HG02970 (cell line): ENCODE measurements around the gene YWHAB.
"Not testable (repeated sequence)": the region's sequence is repeated elsewhere in the genome, so short reads cannot be mapped to it uniquely, and the experiment has no call there.

Source experiments
- ATAC-seq: cut with Tn5 transposase; IDR thresholded peaks from one replicate; pipeline ENCODE4 v1.9.1; 2021; ENCODE audit warnings: mild to moderate bottlenecking, moderate library complexity, moderate number of reproducible peaks; ENCODE audit not compliant: unreplicated experiment, low FRiP score

Gene YWHAB

DNA sequence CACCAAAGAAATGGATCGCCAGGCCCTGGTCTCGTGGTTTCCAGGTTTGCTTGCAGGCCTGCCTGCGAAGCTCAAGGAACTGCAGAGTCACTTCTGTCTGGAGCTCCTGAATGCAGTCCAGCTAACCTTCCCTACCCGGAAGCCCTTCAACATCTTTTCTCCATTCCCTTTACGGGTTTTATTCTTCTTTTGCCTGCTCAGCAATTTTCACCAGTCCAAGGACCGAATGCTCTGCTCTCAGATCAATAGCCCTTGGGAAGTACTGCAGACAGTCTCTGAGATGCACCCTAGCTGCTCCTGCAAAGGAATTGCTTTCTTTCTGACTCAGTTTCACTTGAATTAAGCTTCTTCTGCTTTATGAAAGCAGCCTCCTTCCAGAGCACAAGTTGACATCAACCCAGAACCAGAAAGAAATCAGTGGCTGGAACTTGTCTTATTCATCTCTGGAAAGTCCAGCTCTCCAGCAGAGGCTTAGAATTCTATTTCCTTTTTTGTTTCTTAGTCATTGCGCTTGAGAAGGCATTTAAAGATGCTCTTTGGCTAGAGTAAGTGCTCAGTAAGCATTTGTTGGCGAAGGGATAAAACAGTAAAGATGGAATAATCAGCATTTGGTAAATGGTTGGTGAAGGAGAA is 18.7 kb upstream of the YWHAB start:
- ATAC-seq = no peak

DNA sequence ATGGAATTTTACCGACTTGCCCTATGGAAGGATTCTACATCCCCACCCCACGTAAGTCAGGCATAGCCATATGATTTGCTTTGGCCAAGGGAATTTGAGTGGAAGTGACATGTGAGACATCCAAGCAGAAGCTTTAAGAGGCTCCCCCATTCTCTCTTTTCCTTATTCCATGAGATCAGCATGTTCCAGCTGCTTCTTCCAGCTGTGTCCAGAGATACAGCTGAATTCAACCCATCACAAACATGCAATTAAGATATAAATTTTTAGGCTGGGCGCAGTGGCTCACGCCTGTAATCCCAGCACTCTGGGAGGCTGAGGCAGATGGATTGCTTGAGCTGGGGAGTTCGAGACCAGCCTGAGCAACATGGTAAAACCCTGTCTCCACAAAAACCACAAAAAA is 16.0 kb upstream of the YWHAB start:
- ATAC-seq = no peak

DNA sequence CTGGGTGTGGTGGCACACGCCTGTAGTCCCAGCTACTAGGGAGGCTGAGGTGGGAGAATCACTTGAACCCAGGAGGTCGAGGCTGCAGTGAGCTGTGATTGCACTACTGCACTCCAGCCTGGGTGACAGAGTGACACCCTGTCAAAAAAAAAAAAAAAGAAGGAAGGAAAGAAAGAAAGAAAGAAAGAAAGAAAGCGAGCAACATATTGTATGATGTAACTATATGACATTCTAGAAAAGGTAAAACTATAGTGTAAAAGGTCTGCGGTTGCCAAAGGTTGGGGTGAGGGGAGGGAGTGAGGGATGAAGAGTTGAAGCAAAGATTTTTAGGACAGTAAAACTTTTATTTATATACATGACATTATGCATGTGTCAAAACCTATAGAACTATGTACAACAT is 3.1 kb upstream of the YWHAB start:
- not testable (repeated sequence) for ATAC-seq

DNA sequence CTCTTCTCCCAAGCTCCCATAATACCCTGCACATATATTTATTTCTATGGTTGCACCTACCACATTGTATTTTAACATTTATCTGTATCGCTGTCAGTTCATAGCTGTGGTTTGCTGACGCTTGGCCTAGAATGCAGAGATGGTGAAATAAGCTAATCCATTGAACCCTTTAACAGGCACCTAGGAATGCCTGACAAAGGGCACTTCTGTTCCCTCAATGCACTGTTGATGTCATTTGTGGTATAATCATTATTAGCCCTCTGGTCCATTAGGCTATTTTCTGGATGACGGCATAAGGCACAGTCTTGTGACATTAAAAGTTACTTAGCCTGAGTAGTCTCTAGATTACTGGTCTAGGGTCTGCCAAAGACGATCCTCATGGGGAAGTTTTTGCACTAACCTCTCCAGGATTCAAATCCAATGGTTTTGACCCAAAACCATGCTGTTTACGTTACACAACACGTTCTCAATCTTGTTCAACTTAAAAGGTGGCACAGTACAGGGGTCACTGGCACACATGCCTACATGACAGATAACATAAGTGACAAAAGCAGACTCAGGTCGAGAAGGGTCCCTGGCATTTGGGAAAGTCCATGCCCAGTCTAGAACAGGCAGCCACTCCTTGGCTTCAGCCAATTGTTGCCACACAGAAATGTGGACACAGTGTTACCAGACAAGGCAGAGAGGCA is 2.1 kb upstream of the YWHAB start:
- no peak for ATAC-seq

DNA sequence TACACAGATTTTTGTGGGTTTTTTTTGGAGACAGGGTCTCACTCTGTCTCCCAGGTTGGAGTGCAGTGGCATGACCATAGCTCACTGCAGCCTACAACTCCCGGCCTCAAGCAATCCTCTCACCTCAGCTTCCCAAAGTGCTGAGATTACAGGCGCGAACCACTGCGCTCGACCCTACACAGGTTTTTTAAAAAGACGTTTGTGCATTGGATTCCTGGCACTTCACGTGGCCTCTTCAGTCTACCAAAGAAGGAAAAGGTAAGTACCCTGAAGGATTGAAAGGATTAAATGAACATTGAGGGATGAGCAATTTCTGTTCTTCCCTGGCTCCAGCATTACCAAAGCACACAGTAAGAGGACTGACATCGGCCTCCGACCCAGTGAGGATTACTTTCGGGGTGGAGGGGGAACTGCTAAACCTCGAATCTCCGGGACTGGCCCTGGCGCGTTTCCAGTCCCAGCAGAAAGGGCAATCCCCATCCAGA is 556 bp upstream of the YWHAB start:
- no peak for ATAC-seq

DNA sequence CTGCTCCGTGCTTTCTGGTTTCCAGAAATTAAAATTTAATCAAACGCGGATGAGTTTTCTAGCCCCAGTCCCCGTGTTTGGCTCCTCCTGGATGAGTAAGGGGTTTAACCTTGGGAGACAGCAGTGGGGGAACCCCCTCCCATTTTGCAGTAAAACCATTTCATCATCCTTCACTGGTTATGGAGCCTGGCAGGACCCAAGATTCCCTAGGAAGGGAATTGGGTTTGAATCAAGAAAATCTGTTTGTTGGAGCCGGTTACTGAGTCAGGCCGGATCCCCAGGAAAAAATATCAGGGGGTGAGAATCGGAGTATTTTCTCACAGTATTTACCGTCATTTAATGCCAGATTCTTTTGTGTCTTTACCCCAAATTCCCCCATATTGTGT is 754 bp downstream of the YWHAB start:
- ATAC-seq = no peak

DNA sequence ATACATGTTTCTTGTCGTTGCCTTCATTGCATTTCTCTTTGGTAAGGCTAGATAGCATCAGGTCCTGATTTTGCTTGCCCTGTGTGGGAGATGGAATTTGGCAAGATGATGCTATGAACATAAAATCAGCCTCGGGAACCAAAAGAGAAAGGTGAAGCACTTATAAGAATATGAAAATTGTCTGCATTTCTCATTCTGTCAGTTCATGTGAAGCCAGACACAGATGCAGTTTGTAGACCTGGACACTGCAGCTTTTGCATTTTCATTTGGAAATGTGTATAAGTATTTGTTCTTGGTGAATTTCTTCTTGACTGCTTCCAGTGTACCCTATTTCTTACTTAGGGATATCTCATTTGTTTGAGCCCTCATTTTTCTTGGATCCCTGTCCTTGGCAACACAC is 1.3 kb downstream of the YWHAB start:
- ATAC-seq = no peak

DNA sequence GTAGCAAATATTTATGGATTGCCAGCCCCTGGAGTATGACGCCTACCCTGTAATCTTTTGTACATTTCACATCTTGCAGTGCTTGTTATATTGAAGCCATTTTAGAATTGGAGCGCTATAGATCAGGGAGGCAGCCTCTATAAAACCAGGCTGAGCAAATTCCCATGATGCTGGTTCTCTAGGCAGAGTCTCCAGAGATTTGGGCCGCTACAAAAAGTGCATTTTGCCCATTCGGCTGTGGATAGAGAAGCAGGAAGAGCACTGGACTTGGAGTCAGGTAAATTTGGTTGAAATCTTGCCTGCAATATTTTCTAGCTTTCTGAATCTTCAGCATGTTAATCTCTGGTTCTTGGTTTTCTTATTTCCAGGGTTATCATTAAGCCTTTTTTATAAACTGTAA is 2.0 kb downstream of the YWHAB start:
- ATAC-seq = no peak

DNA sequence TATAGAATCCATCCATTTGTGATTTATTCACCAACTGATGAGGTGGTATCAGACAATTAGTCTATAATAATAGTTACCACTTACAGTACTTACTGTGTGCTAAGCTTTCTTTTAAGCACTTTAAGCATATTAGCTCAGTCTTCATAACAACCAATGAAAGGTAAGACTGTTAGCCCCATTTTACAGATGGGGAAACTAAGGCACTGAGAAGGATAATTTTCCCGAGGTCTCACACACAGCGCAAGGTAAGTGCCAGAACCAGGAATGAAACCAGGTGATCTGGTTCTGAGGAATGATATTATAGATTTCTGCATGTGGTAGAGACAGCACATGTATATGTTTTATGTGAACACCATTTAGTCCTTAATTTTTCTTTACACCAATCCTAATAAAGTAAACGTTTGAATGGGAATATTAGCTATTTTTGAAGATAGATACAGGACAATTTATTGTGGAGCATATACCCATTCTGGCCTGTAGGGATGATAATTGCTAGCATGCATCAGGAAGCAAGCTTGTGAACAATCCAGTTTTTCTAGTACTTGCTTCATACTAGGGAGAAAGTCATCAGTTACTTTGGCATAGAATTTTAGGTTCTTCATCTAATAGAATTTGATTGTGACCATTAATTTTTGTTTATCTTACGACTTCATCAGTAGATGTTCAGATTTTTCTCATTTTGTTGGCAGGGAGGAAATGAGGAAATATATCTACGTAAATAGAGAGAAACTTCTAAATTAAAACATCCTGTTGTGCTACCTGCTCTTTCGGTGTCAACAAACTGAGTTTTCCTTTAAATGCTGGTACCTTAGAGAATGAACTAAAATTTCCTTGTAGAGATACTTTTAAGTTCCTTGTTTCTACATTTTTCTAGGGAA is 3.0 kb downstream of the YWHAB start:
- ATAC-seq = no peak

DNA sequence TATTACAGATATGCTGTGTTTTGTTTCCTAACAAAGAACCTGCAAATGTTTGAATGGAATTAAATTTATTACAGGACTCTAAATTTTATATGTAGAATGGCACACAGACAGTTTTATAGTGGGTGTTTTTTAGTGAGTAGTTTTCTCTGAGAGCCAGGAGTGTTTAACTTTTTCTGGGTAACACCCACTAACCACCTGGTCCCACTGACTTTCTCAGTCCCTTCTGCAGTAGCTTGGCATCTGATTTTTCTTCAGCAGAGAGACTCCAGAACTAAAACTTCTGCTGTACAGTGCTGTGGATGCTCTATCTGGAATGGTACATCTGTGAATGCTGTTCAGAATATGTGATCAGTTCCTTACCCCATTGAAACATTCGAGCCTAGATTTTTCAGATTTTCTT is 6.3 kb downstream of the YWHAB start:
- no peak for ATAC-seq

DNA sequence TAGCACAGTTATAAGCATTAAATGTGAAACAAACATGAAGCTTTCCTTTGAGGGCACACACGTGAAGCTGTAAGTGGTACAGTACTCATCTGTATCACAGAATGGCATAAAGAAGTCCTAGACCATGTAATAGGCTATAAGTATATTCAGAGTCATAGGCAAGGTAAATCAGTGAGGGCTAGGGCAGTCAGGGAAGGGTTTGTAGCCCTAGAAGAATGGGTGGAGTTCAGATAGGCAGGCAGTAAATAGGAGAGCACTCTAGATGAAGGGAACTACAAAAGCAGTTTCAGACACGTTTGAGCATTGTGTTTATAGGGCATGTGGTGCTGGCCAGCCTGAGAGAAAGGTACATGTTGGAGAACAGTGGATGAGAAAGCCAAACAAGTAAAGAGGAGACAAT is 9.5 kb downstream of the YWHAB start:
- ATAC-seq = no peak

DNA sequence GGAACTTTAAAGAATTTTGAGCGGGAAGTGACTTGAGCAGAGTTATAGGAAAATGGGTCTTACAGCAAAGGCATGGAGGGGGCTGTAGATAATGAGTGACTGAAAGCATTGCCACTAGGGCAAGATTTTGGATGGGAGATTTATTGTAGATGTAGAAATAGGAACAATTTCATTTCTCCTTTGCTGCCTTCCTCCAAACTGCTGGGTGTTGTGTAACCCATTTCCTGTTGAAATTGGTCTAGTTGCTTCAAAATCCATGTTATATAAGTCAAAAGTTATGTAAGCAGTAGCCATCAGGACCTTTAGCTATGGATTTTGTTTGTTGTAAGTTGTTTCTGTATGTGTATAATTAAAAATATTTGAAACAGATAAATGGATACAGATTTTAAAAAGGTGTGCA is 11.1 kb downstream of the YWHAB start:
- no peak for ATAC-seq

DNA sequence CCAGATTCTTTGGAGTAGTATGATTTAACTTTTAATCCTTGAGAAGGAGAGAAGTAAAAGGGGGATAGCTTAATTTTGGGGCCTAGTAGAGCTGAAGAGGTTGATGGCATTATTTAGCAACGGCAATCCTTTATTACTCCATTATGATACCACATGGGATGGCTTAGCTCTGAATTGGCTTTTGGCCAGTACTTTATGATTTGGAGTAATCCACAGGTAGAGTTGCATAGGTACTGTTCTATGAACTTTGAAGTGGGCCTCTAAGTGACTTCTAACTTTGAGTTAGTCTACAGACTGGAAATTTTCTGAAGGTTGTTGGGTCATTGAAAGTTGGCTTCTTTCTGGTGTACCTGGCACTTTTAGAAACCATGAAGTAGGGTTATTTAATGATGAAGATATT is 11.6 kb downstream of the YWHAB start:
- no peak for ATAC-seq

DNA sequence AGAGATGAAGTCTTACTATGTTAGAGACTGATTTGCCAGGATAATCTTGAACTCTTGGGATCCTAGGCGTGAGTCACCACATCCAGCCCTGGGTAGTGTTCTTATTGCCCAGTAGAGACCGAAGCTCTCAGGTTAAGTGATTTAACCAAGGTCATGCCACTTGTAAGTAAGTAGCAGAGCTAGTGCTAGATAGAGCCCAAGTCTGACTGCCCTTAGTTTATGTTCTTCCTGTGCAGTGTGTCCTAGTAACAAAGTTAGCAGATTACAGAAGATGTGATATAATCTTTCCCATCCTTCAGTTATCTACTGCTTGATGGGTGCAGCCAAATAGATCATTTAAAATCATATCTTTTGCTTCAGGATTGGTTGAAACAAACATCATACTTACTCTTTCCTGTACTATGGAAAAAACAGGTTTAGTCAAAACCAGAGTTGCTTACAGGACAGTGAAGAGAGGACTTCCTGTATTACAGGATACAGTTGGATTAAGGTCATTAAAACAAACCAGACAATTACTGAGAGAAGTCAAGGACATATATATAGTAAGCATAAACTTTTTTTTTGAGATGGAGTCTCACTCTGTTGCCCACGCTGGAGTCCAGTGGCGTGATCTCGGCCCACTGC is 14.8 kb downstream of the YWHAB start:
- ATAC-seq = no peak

DNA sequence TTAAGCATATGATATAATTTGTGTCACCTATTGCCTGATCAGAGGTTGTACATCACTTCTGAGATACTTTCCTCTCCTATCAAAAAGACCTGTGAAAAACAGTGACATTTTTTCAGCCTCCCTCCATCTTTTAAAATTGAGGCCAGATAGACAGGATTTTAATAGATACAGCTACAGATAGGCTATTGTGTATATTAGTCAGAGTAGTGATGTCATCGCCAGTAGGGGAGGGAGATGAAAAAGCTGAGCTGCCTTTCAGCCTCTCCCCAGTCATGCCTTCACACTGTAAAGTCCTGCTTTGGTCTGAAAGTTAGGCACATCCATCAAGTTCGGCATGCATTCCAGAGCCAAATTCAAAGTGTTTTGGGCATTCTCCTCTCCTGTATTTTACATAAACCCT is 16.5 kb downstream of the YWHAB start:
- no peak for ATAC-seq

DNA sequence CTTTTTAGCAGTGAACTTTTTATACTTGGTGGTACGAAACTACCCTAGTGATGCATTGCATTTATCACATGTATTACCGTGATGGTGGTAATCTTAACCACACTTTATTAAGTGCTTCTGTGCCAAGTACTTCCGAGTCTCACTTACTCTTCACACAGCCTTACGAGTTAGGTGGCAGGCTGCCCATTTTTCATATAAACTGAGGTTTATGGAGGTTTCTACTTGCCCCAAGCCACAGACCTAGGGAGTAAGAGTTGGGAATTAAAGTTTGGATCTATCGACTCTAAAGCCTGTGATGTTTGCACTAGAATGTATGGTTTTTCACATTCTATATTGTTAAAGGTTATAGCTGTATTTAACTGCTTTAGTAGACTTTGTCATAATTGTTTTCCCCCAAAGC is 18.9 kb downstream of the YWHAB start:
- no peak for ATAC-seq

DNA sequence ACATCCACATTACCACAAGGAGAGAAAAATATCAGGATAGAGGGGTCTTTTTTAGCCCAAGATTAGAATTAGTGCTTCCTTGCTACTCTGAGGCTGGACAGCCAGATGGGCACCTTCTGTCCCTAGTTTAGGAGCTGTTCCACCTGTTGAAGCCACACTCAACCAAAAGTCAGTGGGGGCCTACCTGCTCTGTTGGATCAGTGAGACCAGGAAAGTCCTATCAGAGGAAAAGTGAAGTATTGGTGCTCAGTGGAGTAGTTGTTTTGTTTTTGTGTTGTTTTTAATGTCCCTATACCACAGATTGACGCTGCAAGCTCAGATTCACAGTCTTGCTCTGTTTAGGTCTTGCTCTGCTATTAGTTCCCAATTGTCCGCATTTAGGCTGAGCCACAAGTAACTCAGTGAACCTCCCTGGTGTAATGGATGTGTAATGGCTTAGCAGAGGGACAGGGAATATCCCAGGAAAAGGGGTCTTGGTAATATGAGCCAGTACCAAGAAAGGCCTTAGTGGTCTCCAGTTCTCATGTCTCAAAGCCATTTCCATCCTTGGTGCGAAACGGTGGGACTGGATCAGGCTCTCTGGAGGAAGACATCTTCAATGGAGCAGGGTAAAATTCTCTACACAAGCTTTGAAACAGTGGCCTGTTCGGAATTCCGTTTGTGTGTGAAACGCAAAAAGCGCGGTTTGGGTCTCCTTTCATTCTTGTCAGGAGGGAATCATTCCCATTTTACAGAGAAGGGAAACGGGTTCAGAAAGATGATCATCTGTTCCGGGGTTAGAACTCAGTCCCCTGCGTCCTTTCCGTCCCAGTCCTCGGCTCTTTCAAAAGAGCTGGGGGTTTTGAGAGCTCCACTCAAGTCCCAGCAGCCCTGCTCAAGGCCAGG is 23.7 kb downstream of the YWHAB start:
- ATAC-seq = no peak

DNA sequence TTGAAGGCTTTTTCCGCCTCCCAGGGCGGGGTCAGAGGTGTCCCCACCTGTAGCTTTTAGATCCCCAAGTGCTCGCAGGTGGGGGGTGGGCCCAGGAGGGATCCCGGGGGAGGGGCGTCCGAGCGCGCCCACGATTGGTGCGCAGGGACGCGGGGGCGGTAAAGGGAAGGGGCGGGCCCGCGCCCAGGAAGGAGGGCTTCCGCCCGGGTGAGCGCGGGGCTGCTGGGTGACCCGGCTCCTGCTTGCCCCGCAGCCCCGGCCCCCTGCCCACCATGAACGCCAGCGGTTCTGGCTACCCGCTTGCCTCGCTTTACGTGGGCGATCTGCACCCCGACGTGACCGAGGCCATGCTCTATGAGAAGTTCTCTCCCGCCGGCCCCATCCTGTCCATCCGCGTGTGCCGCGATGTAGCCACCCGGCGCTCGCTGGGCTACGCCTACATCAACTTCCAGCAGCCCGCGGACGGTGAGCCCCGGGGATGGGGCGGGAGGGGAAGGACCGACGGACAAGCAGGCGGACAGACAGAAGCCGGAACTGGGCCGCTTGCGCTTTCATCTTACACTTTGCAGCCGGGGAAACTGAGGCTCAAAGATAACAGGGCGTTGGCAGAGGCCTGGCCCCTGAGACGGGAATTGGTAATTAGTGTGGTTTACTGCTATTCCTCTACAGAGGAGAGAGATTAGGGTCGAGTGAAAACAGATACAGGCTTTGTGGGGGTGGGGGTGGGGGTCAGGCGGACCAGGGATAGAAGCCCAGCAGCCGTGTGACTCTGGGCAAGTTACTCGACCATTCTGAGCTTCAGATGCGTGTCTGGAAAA is 24.6 kb downstream of the YWHAB start, which contains the start of gene PABPC1L:
Gene PABPC1L, plus strand, starts transcription at position 189 of the 818 bp plus-strand sequence. Its CDS starts 84 bp downstream, at position 273.
- ATAC-seq = no peak

DNA sequence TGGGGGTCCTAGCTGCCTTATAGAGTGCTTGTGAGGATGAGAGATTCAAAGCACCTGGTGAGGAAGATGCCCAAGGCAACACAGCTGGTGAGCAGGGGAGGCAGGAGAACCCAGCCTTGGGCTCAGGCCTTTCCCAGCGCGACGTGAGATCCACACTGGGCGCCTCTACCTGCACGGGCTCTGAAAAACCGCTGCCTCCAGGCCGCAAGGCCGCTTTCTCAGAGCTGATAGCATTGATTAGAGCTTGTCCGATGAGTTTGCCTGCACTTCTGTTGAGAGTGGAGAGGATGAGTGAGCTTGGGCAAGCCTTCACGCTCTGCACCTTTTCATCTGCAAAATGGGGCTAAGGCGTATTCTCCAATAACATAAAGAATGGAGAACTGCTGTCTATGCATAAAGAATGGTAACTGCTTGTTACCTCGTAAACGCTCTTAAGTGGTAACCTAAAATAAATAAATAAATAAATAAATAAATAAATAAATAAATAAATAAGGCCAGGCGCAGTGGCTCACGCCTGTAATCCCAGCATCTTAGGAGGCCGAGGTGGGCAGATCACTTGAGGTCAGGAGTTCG is 25.3 kb downstream of the YWHAB start:
- no peak for ATAC-seq
